DMS53 treated with DMSO at 0.1 percent for 48 hours (cell line): ENCODE results near the gene PNLIP.

Experiments
- DNase-seq: peaks from one replicate; lab custom pipeline; 2025; ENCODE audit not compliant: unreplicated experiment; lab: John Stamatoyannopoulos, UW

The PNLIP gene

DNA sequence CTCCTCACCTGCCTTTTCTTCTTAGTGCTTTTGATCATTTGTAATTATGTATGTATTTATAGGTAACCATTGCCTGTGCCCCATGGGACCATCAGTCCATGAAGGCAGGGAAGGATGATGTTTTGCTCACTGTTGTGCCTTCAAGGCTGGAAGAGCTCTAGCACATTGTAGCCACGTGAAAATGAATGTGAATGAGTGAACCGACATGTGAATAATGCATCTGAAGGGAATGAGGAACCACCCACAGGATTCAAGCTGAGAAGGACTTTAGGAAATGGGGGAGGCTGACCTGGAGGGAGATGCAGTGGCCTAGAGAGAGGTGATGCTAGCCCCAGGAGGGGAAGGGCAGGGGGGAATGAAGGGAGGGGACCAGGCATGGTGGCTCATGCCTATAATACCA, 69.1 kb downstream of the PNLIP start:
- no peak for DNase-seq

DNA sequence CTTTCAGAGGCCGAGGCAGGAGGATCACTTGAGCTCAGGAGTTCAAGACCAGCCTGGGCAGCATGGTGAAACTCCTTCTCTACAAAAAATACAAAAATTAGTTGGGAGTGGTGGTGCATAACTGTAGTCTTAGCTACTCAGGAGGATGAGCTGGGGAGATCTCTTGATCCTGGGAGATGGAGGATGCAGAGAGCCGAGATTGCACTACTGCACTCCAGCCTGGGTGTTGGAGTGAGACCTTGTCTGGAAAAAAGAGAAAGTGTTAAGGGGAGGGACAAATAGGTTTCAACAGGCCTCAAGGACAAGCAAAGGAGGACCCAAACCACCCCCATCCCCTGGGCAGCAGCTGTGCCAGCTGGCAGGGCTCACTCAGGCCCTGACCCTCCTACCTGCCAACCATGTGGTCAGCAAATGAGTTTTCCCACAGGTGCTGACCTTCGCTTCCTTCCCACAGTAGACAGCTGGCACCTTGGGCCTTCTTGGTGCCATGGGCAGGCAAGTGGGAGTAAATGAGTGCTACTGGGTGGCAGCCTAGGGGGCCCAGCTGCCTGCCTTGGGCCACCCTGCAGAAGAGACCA, 69.6 kb downstream of the PNLIP start:
- no peak for DNase-seq
